Hematopoietic multipotent progenitor cell treated with erythropoietin and hydrocortisone succinate and interleukin-3 and kit ligand, for 17 days (in vitro differentiated cells): ENCODE data around the gene ANGPTL4.
"Not testable (repeated sequence)": the region's sequence is repeated elsewhere in the genome, so short reads cannot be mapped to it uniquely, and the experiment has no call there.

Source experiments
- DNase-seq: peaks from one replicate; pipeline ENCODE4 v3.0.0-alpha.2; 2015; ENCODE audit warnings: low spot score

Gene ANGPTL4

GRCh38 chr19:8389891-8390616 is 26.1 kb downstream of the ANGPTL4 start, which contains the start of gene RAB11B:
Gene RAB11B, plus strand, starts transcription at chr19:8390360. Its CDS starts 57 bp downstream, at chr19:8390417.
- peak; percentile 99 for DNase-seq

- DNase-seq = peak; percentile 96
Observed at GRCh38 chr19:8390617-8390981, 26.6 kb downstream of the ANGPTL4 start.

GRCh38 chr19:8391198-8392016 is 27.5 kb downstream of the ANGPTL4 start:
- no peak for DNase-seq

- DNase-seq = no peak
Observed at GRCh38 chr19:8392017-8392591, 28.1 kb downstream of the ANGPTL4 start.

- no peak for DNase-seq
Observed at GRCh38 chr19:8393192-8393870, 29.4 kb downstream of the ANGPTL4 start.

- no peak for DNase-seq
Observed at GRCh38 chr19:8393871-8394250, 29.9 kb downstream of the ANGPTL4 start.

GRCh38 chr19:8395621-8396082 is 31.7 kb downstream of the ANGPTL4 start:
- DNase-seq = no peak

GRCh38 chr19:8396185-8396562 is 32.2 kb downstream of the ANGPTL4 start:
- no peak for DNase-seq

- DNase-seq = peak; percentile 66
Observed at GRCh38 chr19:8396563-8397203, 32.7 kb downstream of the ANGPTL4 start.

- DNase-seq = no peak
Observed at GRCh38 chr19:8397271-8397670, 33.3 kb downstream of the ANGPTL4 start.

- no peak for DNase-seq
Observed at GRCh38 chr19:8397746-8398310, 33.9 kb downstream of the ANGPTL4 start.

- no peak for DNase-seq
Observed at GRCh38 chr19:8398311-8398771, 34.4 kb downstream of the ANGPTL4 start.

GRCh38 chr19:8399681-8400188 is 35.8 kb downstream of the ANGPTL4 start:
- no peak for DNase-seq

- DNase-seq = no peak
Observed at GRCh38 chr19:8401981-8402411, 38.0 kb downstream of the ANGPTL4 start.

GRCh38 chr19:8403098-8403819 is 39.3 kb downstream of the ANGPTL4 start:
- no peak for DNase-seq

GRCh38 chr19:8403820-8404109 is 39.8 kb downstream of the ANGPTL4 start:
- DNase-seq = no peak

GRCh38 chr19:8404391-8405151 is 40.6 kb downstream of the ANGPTL4 start:
- no peak for DNase-seq

- not testable (repeated sequence) for DNase-seq
Observed at GRCh38 chr19:8410718-8411117, 46.8 kb downstream of the ANGPTL4 start.

- peak; percentile 99 for DNase-seq
Observed at GRCh38 chr19:8412783-8413628, 49.1 kb downstream of the ANGPTL4 start, which contains the start of gene MARCHF2. Gene MARCHF2, plus strand, starts transcription at chr19:8413305. Its CDS starts 8,536 bp downstream, at chr19:8421841.
